Progenitor cell of endocrine pancreas (in vitro differentiated cells): Measurements from ENCODE around the gene LTBP2. TPM values are rescaled to one million over a fixed set of nuclear protein-coding genes. Genes with fewer than 3 reads are reported as not detected.

Experiments used
- DNase-seq: peaks from one replicate; pipeline ENCODE4 v3.0.0; 2021; ENCODE audit warnings: low spot score; ENCODE audit not compliant: unreplicated experiment
- H3K27ac Mint-ChIP-seq: 2 replicates; pipeline ENCODE4 v1.8.0; 2021; ENCODE audit warnings: mild to moderate bottlenecking, moderate library complexity, mixed read lengths
- H3K27me3 Mint-ChIP-seq: 2 replicates; pipeline ENCODE4 v1.8.0; 2021; ENCODE audit warnings: mixed read lengths
- H3K36me3 Mint-ChIP-seq: 2 replicates; pipeline ENCODE4 v1.8.0; 2022; ENCODE audit warnings: mixed read lengths; ENCODE audit not compliant: insufficient read depth
- H3K4me1 Mint-ChIP-seq: 2 replicates; pipeline ENCODE4 v1.8.0; 2021; ENCODE audit warnings: low read depth, mixed read lengths
- H3K4me3 Mint-ChIP-seq: 2 replicates; pipeline ENCODE4 v1.8.0; 2021; ENCODE audit warnings: low read depth, mild to moderate bottlenecking, moderate library complexity, mixed read lengths
- H3K9me3 Mint-ChIP-seq: 2 replicates; pipeline ENCODE4 v1.8.0; 2021; ENCODE audit warnings: low read depth, mixed read lengths
- CTCF ChIP-seq: fragments of 200-600 bp; sonication (generic); IDR thresholded peaks from one replicate; pipeline ENCODE4 v1.5.0; 2021; ENCODE audit warnings: antibody characterized with exemption, mild to moderate bottlenecking; ENCODE audit not compliant: unreplicated experiment
- total RNA-seq: library from RNA; stranded (reverse); gene quantifications from 2 replicates; pipeline ENCODE4 v1.2.1, GENCODE V29; 2021

Gene LTBP2
- total RNA-seq, 1 donor from 2014 or later, result 0.79 TPM

DNA sequence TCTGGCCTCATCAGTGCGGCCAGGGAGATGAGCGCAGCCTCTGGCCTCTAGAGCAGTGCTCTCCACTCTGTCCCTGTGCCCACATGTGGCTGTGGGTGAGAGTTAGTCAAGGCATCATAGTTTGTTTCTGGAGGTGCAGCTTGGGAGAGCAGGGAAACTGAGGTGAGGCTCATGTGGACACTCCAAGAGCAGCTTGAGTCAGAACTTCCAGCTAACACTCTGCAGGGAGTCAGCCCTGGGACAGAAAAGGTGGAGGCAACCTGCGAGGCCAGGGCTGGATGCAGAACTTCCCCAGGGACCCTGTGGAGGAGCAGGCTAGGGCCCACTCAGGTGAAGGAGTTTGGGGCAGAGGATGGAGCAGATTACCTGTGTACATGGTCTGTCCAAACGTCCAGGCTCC, 107.6 kb downstream of the LTBP2 start:
- H3K9me3 Mint-ChIP-seq, result no peaks in the 10 kb centered on the region

GRCh38 chr14:74503938-74504335, 108.1 kb downstream of the LTBP2 start:
- Mint-ChIP-seq H3K9me3 (no peaks in the 10 kb centered on the region), H3K36me3 (no peaks in the 10 kb centered on the region), H3K4me3 (no peak overlapping the region), H3K27me3 (peaks cover 10% of the 10 kb centered on the region), H3K4me1 (peaks cover 2% of the 10 kb centered on the region), H3K27ac (no peak overlapping the region)
- TF ChIP-seq CTCF, result no peak
- DNase-seq, result no peak

More for the DNA sequence above, 107.6 kb downstream of the LTBP2 start:
- H3K27ac Mint-ChIP-seq, result no peak overlapping the region
- H3K36me3 Mint-ChIP-seq, result no peaks in the 10 kb centered on the region
- peaks cover 11% of the 10 kb centered on the region for H3K27me3 Mint-ChIP-seq
- no peak for DNase-seq
- peaks cover 2% of the 10 kb centered on the region for H3K4me1 Mint-ChIP-seq
- H3K4me3 Mint-ChIP-seq, result no peak overlapping the region
- TF ChIP-seq CTCF, result no peak

GRCh38 chr14:74503291-74503937, 108.6 kb downstream of the LTBP2 start:
- Mint-ChIP-seq H3K27me3 (peaks cover 7% of the 10 kb centered on the region), H3K9me3 (no peaks in the 10 kb centered on the region), H3K4me1 (peaks cover 2% of the 10 kb centered on the region), H3K36me3 (no peaks in the 10 kb centered on the region), H3K4me3 (no peak overlapping the region), H3K27ac (no peak overlapping the region)
- TF ChIP-seq CTCF, result no peak
- no peak for DNase-seq

GRCh38 chr14:74502236-74503019, 109.6 kb downstream of the LTBP2 start:
- TF ChIP-seq CTCF, result peak; percentile 66
- no peak overlapping the region for H3K27ac Mint-ChIP-seq

GRCh38 chr14:74501691-74502090, 110.3 kb downstream of the LTBP2 start:
- Mint-ChIP-seq H3K4me3 (no peak overlapping the region), H3K27ac (no peak overlapping the region), H3K4me1 (peaks cover 2% of the 10 kb centered on the region), H3K36me3 (no peaks in the 10 kb centered on the region), H3K27me3 (no peaks in the 10 kb centered on the region), H3K9me3 (no peaks in the 10 kb centered on the region)
- no peak for DNase-seq
- TF ChIP-seq CTCF, result no peak

More at GRCh38 chr14:74502236-74503019, 109.6 kb downstream of the LTBP2 start:
- Mint-ChIP-seq H3K4me1 (peaks cover 2% of the 10 kb centered on the region), H3K4me3 (no peak overlapping the region), H3K36me3 (no peaks in the 10 kb centered on the region), H3K9me3 (no peaks in the 10 kb centered on the region), H3K27me3 (peaks cover 2% of the 10 kb centered on the region)
- DNase-seq, result no peak
